GM10266 (cell line): ENCODE measurements around the gene NTNG1.

Source experiments
- DNase-seq: peaks from one replicate; pipeline ENCODE4 v3.0.0; 2012; ENCODE audit errors: extremely low spot score
- TF ChIP-seq, protein P1 (sequence below): IDR thresholded peaks from 2 replicates; pipeline ENCODE4 v1.5.1; 2012; ENCODE audit warnings: mild to moderate bottlenecking, low read depth; ENCODE audit not compliant: control insufficient read depth, insufficient read depth; ENCODE audit errors: missing control alignments

Gene NTNG1

DNA sequence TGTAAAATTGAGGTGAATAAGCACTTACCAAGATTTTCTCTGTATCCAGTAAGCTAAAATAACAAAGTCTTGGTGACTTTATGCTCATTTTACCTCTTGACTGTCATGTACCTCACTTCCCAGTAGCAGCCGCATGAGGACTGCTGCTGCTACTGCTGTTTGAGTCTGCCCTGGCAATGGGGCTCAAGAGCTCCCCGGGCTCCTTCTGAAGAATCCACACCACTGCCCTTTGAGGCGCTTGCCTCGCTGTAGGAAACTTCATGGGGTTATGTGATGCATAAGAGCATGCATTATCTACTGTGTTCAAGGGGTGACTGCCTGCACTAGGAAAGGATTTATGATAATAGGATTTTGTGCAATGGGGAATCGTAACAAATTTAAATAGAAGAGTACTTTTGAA is 113.5 kb downstream of the NTNG1 start:
- no peak for DNase-seq
- TF ChIP-seq, protein P1, sequence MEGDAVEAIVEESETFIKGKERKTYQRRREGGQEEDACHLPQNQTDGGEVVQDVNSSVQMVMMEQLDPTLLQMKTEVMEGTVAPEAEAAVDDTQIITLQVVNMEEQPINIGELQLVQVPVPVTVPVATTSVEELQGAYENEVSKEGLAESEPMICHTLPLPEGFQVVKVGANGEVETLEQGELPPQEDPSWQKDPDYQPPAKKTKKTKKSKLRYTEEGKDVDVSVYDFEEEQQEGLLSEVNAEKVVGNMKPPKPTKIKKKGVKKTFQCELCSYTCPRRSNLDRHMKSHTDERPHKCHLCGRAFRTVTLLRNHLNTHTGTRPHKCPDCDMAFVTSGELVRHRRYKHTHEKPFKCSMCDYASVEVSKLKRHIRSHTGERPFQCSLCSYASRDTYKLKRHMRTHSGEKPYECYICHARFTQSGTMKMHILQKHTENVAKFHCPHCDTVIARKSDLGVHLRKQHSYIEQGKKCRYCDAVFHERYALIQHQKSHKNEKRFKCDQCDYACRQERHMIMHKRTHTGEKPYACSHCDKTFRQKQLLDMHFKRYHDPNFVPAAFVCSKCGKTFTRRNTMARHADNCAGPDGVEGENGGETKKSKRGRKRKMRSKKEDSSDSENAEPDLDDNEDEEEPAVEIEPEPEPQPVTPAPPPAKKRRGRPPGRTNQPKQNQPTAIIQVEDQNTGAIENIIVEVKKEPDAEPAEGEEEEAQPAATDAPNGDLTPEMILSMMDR = no peak

DNA sequence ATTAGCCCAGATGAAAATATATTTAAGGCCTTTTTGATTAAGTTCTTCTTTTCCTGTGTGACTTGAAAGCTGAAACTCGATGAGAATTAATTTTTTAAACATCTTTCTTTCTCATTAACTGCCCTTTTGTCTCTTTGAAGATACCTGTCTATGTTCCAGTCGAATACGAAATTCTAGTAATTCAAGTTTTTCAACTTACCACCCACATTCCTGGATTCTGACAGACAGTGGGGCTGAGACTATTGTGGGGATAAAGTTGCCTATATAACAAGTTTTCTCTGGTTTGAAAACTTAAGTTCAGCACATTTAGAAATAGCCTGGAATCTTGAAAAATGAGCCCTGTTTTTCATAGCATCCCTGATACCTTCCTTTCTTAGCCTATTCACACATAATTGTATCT is 114.6 kb downstream of the NTNG1 start:
- DNase-seq = no peak
- TF ChIP-seq, protein P1 = no peak

DNA sequence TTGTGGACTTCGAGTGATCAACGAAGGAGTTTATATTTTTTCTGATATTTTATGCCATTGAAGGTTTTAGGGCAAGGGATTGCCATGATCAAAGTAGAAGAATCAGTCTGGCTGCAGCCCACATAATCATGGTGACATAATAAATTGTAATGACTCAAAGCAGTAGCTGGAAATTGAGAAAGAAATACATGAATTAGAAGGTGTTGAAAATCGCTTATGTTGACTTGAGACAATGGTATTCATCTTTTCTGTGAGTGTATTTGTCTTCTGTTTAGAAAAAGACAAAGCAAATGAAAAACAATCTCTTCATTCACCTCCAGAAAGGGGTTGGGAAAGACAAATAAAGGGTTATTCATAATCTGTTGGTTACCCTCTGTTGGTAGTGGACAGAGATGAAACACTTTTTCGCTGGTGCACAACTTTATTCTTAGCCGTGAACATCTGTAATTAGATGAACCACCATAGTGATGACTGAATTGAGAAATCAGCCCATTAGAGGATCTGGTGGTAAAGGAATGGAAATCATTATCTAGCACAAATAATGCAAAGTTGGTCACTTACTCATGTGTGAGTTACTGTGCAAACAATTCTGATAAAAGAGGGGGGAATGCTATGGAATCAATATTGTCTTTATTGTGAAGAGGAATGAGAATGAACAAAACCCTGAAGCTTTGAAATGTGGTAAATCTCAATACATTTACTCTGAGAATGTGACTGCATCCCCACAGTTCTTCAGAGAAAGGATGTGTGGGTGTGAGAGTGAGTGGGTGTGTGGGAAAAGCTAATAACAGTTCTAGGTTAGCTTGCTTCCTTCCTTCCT is 121.8 kb downstream of the NTNG1 start:
- TF ChIP-seq, protein P1 = no peak
- no peak for DNase-seq

DNA sequence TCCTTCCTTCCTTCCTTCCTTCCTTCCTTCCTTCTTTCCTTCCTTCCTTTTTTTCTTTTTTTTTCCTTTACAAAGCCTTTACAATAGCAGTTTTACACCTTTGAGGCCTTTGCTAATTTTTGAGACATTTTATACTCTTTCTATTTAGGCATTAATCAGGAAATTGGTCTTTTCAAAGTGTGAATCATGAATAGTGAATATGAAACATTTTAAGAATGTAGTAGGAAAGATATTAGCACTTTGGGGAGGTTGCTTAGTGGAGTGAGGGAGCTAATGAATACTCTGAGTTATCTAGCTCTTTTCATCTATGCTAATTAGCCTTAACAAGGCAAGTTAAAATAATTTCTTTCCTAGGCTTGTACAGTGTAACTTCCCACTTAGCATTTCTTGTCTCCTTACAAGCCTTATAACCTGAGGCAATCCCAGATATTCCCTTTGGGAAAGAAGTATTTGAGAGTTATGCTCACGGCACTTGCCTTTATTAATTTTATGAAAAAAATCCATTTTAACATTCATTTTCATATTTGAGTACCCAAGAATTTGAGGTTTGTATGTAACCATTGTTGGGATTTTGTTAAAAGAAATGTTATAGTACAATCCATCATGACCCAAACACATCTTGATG is 122.6 kb downstream of the NTNG1 start:
- no peak for DNase-seq
- TF ChIP-seq, protein P1 = no peak

DNA sequence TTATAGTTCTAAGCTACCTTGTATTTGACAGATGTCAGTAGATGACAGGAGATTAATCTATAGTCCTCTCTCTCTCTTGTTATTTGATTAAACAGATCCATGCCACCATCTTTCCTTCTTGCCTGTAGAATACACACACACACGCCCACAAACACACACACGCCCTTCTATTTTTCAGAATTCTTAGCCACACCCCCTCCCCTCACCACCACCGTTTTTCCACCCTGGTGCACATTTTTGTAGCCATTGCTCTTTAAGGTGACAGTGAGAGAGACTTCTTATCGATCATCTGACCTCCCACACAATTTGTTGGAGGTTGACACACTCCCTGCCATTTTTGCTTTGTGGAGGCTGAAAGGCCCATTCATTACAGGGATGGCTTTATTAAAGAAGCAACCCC is 123.2 kb downstream of the NTNG1 start:
- DNase-seq = no peak
- TF ChIP-seq, protein P1 = no peak

DNA sequence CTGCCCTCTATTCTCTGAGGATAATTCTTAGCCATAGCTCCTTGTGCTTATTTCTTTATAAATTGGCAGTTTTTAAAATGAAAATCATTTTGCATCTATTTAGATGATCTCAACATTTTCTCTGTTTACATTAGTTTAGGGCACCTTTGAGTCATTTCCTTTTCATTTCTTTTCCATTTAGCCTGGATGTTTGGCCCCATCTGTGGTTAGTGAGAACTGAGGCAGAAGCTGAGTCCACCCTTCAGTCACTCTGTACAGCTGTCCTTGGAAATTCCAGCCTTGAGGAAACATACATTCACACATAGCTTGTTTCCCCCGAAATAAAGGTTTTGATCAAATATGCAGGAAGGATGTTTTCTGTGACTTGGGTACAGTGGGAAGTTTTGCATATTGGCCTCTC is 123.7 kb downstream of the NTNG1 start:
- TF ChIP-seq, protein P1 = no peak
- no peak for DNase-seq

DNA sequence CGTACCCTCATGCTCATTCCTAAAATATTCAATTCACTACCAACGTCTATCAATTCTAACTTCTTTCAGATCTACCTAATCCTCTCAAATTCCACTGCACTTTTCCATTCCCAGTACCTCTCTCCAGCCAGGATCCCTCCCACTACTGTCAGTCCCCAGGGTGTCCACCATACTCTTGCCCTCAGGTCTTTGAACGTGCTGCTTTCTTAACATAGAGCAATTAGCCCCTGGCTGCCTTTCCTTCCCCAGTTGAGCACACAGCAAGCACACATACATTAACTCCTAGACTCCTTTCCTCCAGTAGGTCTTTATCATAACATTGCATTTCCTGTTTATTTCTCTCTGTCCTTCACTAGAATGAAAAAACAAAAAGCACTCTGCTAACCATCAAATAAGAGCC is 126.7 kb downstream of the NTNG1 start:
- TF ChIP-seq, protein P1 = no peak
- DNase-seq = no peak
